ELF-1 (cell line): ENCODE measurements around the gene PDGFRA.

ENCODE experiments used
- DNase-seq: peaks from one replicate; pipeline ENCODE4 v3.0.0-alpha.2; 2016; ENCODE audit warnings: low read depth, low spot score

PDGFRA gene

GRCh38 chr4:54228961-54229501 lies at the start of gene PDGFRA:
Gene PDGFRA, plus strand, starts transcription at chr4:54229293. Its CDS starts 29,476 bp downstream, at chr4:54258769.
- DNase-seq: peak; percentile 27

GRCh38 chr4:54184581-54184980 lies 44.5 kb upstream of the PDGFRA start:
- no peak for DNase-seq

GRCh38 chr4:54185044-54185780 lies 43.9 kb upstream of the PDGFRA start:
- no peak for DNase-seq

- DNase-seq: no peak
These were observed 43.2 kb upstream of the PDGFRA start for GRCh38 chr4:54185866-54186265.

- DNase-seq: no peak
These were observed 42.7 kb upstream of the PDGFRA start for GRCh38 chr4:54186371-54186770.

- DNase-seq: no peak
These were observed 41.9 kb upstream of the PDGFRA start for GRCh38 chr4:54187148-54187547.

- no peak for DNase-seq
These were observed 40.0 kb upstream of the PDGFRA start for GRCh38 chr4:54189140-54189539.

- DNase-seq: no peak
These were observed 36.3 kb upstream of the PDGFRA start for GRCh38 chr4:54192811-54193210.

GRCh38 chr4:54197926-54198325 lies 31.2 kb upstream of the PDGFRA start:
- peak; percentile 39 for DNase-seq

GRCh38 chr4:54199919-54200318 lies 29.2 kb upstream of the PDGFRA start:
- DNase-seq: no peak

GRCh38 chr4:54209617-54210016 lies 19.5 kb upstream of the PDGFRA start:
- DNase-seq: no peak

- DNase-seq: no peak
These were observed 16.1 kb upstream of the PDGFRA start for GRCh38 chr4:54213001-54213400.

GRCh38 chr4:54213761-54214160 lies 15.3 kb upstream of the PDGFRA start:
- DNase-seq: peak; percentile 8

- peak; percentile 24 for DNase-seq
These were observed 13.6 kb upstream of the PDGFRA start for GRCh38 chr4:54215379-54216077.

- peak; percentile 92 for DNase-seq
These were observed 11.2 kb upstream of the PDGFRA start for GRCh38 chr4:54217642-54218495.

GRCh38 chr4:54218736-54219135 lies 10.4 kb upstream of the PDGFRA start:
- DNase-seq: no peak

GRCh38 chr4:54224996-54225597 lies 4.0 kb upstream of the PDGFRA start:
- DNase-seq: peak; percentile 52

GRCh38 chr4:54225598-54226403 lies 3.3 kb upstream of the PDGFRA start:
- DNase-seq: peak; percentile 56

- peak; percentile 83 for DNase-seq
These were observed 2.5 kb upstream of the PDGFRA start for GRCh38 chr4:54226404-54227255.
